ENCODE data around the gene NOC4L. TPM values are rescaled to one million over a fixed set of nuclear protein-coding genes. Genes with fewer than 3 reads are reported as not detected.
A peak's percentile ranks its signal among the peaks of the same experiment; 100 is the strongest.
"Not testable (repeated sequence)": the region's sequence is repeated elsewhere in the genome, so short reads cannot be mapped to it uniquely, and the experiment has no call there.

Gene NOC4L
- total RNA-seq, 3 donors from 2014 or later, result 85.3 to 92.5 (median 89.0) TPM

- peaks cover 45% of the 10 kb centered on the region for H3K4me1 Mint-ChIP-seq (ENCODE audit: low read depth)
Measured at GRCh38 chr12:132189378-132190011, 45.2 kb downstream of the NOC4L start.

GRCh38 chr12:132190012-132190755 is 45.9 kb downstream of the NOC4L start:
- DNase-seq (no peak), ATAC-seq (peak; percentile 17 to 20)
- H3K4me1 Mint-ChIP-seq (ENCODE audit: low read depth), result peaks cover 44% of the 10 kb centered on the region
- peaks cover 3% of the 10 kb centered on the region for H3K36me3 Mint-ChIP-seq (ENCODE audit: insufficient read depth)
- peak overlapping the region; percentile 91 for H3K4me3 Mint-ChIP-seq
- H3K27me3 Mint-ChIP-seq (ENCODE audit: low read depth), result no peaks in the 10 kb centered on the region
- H3K9me3 Mint-ChIP-seq, result peaks cover 12% of the 10 kb centered on the region

More at GRCh38 chr12:132189378-132190011, 45.2 kb downstream of the NOC4L start:
- DNase-seq, result peak; percentile 91
- H3K4me3 Mint-ChIP-seq, result peak overlapping the region; percentile 91
- H3K9me3 Mint-ChIP-seq, result peaks cover 12% of the 10 kb centered on the region
- H3K36me3 Mint-ChIP-seq (ENCODE audit: insufficient read depth), result peaks cover 3% of the 10 kb centered on the region
- peak; percentile 94 to 95 for ATAC-seq
- H3K27me3 Mint-ChIP-seq (ENCODE audit: low read depth), result no peaks in the 10 kb centered on the region

DNA sequence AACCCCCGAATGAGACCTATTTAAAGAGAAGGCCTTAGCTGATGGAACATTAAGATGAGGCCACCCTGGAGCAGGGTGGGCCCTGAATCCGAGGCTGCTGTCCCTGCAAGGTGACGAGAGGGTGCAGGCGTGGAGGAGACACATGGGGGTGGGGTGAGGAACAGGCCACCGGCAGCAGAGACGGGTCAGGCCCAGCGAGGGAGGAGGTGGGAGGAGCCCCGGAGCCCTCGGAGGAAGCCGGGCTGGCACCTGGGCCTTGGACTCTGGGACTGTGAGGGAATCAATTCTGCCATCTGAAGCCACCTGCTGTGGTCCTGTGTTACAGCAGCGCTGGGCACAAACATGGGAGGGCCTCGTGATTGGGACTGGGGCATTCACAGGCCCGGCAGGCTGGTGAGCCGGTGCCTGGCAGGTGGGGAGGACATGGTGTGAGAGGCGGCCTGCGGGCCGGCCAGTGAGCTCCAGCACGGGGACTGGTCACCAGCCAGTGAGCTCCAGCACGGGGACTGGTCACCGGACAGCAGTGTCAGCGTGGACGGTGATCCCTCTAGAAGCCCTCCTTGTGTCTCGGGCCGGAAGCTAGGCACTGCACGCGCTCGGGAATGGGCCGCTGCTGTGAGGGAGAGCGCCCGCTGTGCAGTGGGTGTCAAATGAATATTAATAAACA is 46.7 kb downstream of the NOC4L start:
- ATAC-seq, result no peak
- Mint-ChIP-seq H3K27me3 (ENCODE audit: low read depth) (no peaks in the 10 kb centered on the region), H3K4me3 (peak overlapping the region; percentile 52), H3K9me3 (peaks cover 12% of the 10 kb centered on the region), H3K36me3 (ENCODE audit: insufficient read depth) (peaks cover 3% of the 10 kb centered on the region), H3K4me1 (ENCODE audit: low read depth) (peaks cover 36% of the 10 kb centered on the region)
- DNase-seq, result no peak

- H3K9me3 Mint-ChIP-seq, result peaks cover 12% of the 10 kb centered on the region
- peaks cover 3% of the 10 kb centered on the region for H3K36me3 Mint-ChIP-seq (ENCODE audit: insufficient read depth)
- DNase-seq, result no peak
- H3K27me3 Mint-ChIP-seq (ENCODE audit: low read depth), result no peaks in the 10 kb centered on the region
- no peak overlapping the region for H3K4me3 Mint-ChIP-seq
- H3K4me1 Mint-ChIP-seq (ENCODE audit: low read depth), result peaks cover 28% of the 10 kb centered on the region
- no peak for ATAC-seq
Measured at GRCh38 chr12:132191715-132192553, 47.7 kb downstream of the NOC4L start.

- no peak overlapping the region for H3K4me3 Mint-ChIP-seq
- peaks cover 12% of the 10 kb centered on the region for H3K9me3 Mint-ChIP-seq
- peaks cover 3% of the 10 kb centered on the region for H3K36me3 Mint-ChIP-seq (ENCODE audit: insufficient read depth)
- DNase-seq (no peak), ATAC-seq (no peak)
- no peaks in the 10 kb centered on the region for H3K27me3 Mint-ChIP-seq (ENCODE audit: low read depth)
- peaks cover 13% of the 10 kb centered on the region for H3K4me1 Mint-ChIP-seq (ENCODE audit: low read depth)
Measured at GRCh38 chr12:132194056-132194455, 49.8 kb downstream of the NOC4L start.

DNA sequence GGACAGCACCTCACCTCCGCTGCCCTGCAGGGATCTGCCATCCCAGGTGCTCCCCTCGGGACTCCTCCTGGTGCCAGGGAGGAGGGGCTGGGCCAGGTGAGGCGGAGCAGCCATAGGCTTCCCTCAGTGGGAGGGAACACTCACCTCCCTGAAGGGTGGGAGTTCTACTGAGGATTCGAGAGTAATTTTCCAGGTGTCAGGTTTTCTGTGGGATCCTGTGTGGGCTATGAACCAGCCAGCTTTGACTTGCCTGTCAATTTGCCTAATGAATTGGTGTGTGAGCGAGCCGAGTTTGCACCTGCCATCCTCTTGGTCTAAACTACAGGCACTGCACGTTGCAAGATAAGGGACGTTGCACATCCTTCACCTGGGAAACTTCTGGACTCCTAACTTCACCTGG is 50.3 kb downstream of the NOC4L start:
- H3K4me3 Mint-ChIP-seq, result no peak overlapping the region
- H3K9me3 Mint-ChIP-seq, result peaks cover 12% of the 10 kb centered on the region
- ATAC-seq (no peak), DNase-seq (no peak)
- H3K36me3 Mint-ChIP-seq (ENCODE audit: insufficient read depth), result peaks cover 3% of the 10 kb centered on the region
- no peaks in the 10 kb centered on the region for H3K27me3 Mint-ChIP-seq (ENCODE audit: low read depth)
- H3K4me1 Mint-ChIP-seq (ENCODE audit: low read depth), result peaks cover 9% of the 10 kb centered on the region

DNA sequence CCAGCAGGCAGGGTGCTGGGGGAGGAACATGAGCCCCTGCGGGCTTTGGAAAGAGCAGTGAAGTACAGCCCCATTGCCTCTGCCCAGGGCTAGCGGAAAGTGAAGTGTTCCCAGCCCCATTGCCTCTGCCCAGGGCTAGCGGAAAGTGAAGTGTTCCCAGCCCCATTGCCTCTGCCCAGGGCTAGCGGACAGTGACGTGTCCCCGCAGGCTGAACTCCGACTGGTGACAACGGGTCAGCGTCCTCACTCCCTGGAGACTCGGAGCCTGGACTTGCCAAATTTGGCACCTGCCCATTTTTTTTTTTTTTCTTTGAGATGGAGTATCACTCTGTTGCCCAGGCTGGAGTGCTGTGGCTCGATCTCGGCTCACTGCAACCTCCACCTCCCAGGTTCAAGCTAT is 51.0 kb downstream of the NOC4L start:
- ATAC-seq; DNase-seq; H3K27me3 Mint-ChIP-seq (ENCODE audit: low read depth); H3K4me3 Mint-ChIP-seq; H3K36me3 Mint-ChIP-seq (ENCODE audit: insufficient read depth); H3K4me1 Mint-ChIP-seq (ENCODE audit: low read depth): not testable (repeated sequence)
- peaks cover 12% of the 10 kb centered on the region for H3K9me3 Mint-ChIP-seq

GRCh38 chr12:132196038-132196872 is 52.0 kb downstream of the NOC4L start:
- ATAC-seq (no peak), DNase-seq (no peak)
- H3K9me3 Mint-ChIP-seq, result peaks cover 12% of the 10 kb centered on the region
- no peaks in the 10 kb centered on the region for H3K27me3 Mint-ChIP-seq (ENCODE audit: low read depth)
- peaks cover 3% of the 10 kb centered on the region for H3K36me3 Mint-ChIP-seq (ENCODE audit: insufficient read depth)
- peaks cover under 1% of the 10 kb centered on the region for H3K4me1 Mint-ChIP-seq (ENCODE audit: low read depth)
- H3K4me3 Mint-ChIP-seq, result no peak overlapping the region

DNA sequence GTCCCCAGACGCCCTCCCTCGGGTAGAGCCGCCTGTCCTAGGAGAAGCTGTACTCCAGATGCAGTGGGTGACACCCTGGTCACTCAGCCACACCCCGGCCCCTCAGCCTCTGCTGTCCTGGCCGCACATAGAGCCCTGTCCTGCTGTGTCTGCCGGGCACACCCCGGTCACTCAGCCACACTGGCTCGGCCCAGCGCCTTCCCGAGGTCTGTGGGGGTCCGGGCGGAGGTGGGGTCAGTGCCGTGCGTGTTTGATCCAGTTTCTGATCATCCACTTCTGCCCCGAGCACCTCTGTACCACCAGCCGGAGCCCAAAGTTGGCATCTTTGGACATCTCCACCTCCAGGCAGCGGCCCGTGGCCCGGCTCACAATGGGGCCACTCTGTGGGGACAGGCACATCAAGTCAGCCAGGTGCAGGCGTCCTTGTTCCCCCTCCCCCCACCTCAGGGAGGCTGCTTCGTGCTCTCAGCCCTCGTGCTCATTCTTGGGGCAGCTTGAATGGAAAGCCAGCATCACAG is 52.7 kb downstream of the NOC4L start:
- Mint-ChIP-seq H3K27me3 (ENCODE audit: low read depth) (no peaks in the 10 kb centered on the region), H3K36me3 (ENCODE audit: insufficient read depth) (peaks cover 3% of the 10 kb centered on the region), H3K4me1 (ENCODE audit: low read depth) (no peaks in the 10 kb centered on the region), H3K9me3 (peaks cover 12% of the 10 kb centered on the region), H3K4me3 (no peak overlapping the region)
- ATAC-seq, result no peak
- no peak for DNase-seq

DNA sequence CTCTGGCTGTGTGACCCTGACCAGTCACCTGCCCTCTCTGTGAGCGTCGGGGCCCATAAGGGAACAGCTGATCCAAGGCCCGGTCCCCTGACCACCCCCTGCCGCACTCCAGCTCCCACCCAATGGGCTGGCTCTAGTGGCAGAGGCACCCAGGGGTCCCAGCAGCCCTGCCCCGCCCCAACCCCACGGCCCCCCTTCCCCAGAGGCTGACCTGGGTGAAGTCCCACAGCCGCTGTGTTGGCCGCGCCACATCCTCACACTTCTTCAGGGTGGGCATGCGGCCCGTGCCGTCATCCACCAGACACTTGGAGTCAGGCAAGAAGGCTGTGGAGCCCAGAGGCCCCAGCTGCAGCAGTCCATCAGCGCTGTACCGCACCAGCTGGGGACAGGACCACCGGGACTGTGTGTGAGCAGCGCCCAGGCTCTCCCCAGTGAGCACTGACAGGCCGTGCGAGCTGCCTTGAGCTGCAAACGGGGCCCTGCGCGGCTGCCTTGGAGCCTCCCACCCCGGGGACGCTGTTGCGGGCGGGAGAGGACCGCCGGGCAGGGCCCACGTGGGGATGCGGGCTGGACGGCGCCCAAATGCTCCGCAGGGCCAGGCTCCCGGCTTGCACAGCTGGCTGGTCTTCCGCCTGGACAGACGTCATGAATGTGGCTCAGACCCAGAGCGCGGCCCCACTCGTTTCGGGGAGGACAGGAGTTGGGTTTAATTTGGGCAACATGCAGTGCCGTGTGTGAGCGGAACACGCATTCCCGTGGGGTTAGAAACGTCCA is 53.5 kb downstream of the NOC4L start:
- Mint-ChIP-seq H3K9me3 (peaks cover 12% of the 10 kb centered on the region), H3K4me1 (ENCODE audit: low read depth) (no peaks in the 10 kb centered on the region), H3K4me3 (no peak overlapping the region), H3K27me3 (ENCODE audit: low read depth) (peaks cover 6% of the 10 kb centered on the region), H3K36me3 (ENCODE audit: insufficient read depth) (peaks cover 3% of the 10 kb centered on the region)
- no peak for DNase-seq
- ATAC-seq, result no peak

DNA sequence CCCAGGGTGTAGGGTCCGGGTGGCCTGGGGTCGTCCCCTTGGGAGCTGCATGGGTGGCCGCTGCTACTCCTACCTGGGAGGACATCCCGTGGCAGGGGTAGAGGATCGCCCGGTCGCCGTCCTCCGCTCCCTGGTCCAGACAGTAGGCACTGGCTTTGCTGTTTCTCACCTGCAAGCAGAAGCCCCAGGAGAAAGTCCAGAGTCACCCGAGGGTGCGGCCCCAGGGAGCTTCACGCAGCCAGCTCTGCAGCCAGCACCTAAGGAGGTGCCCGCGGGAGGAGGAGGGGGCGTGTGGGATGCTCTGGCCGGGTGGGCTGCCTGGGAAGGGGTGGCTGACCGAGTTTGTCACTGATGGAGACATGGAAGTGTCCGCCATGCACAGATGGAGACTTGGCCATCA is 54.8 kb downstream of the NOC4L start:
- H3K36me3 Mint-ChIP-seq (ENCODE audit: insufficient read depth), result peaks cover 2% of the 10 kb centered on the region
- DNase-seq, result no peak
- peaks cover 12% of the 10 kb centered on the region for H3K27me3 Mint-ChIP-seq (ENCODE audit: low read depth)
- ATAC-seq, result no peak
- H3K4me1 Mint-ChIP-seq (ENCODE audit: low read depth), result no peaks in the 10 kb centered on the region
- no peak overlapping the region for H3K4me3 Mint-ChIP-seq
- peaks cover 3% of the 10 kb centered on the region for H3K9me3 Mint-ChIP-seq

DNA sequence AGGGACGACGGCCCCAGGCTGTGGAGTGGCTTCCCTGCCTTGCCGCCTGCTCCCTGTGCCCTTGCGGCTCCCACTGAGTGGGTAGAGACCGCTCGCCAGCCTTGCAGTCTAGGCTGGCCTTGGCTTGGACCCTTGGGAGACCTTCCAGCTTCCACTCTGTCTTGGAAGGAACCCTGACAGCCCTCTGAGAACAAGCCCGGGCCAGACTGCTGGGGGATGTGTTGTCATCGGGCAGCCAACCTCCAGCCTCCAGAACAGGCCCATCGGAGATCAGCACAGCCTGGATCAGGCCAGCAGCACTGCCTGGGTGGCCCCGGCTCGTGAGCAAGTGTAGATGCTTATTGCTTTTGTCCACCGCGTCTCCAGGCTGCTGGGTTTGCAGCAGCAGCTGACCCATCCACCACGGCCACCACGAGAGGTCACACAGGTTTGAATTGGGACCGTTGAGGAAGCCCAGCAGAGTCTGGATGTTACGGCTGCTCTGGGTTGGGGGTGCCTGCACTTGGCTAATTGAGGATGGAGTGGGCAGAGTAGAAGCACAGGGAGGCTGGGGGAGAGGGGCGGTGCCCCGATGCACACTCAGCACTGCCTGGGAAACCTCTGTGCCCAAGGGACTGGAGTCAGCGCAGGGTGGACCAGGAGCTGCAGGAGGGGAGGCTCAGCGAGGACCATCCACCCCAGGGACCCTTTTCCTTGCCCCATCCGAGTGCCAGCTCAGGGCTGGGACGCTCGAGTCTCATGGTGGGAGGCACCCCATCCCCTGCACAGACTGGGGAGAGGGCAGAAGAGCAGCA is 55.5 kb downstream of the NOC4L start:
- Mint-ChIP-seq H3K9me3 (no peaks in the 10 kb centered on the region), H3K4me3 (no peak overlapping the region), H3K36me3 (ENCODE audit: insufficient read depth) (no peaks in the 10 kb centered on the region), H3K4me1 (ENCODE audit: low read depth) (peaks cover 4% of the 10 kb centered on the region), H3K27me3 (ENCODE audit: low read depth) (peaks cover 18% of the 10 kb centered on the region)
- DNase-seq, result no peak
- ATAC-seq, result no peak
